H1 (cell line): ENCODE data around the gene TSGA10. TPM values are rescaled to one million over a fixed set of nuclear protein-coding genes. Genes with fewer than 3 reads are reported as not detected.

Experiments
- CHD7 ChIP-seq: fragments of 300-600 bp; sonication (generic); IDR thresholded peaks from 2 replicates; pipeline ENCODE4 v1.7.1; 2012; ENCODE audit warnings: low read length, moderate library complexity, mild to moderate bottlenecking, inconsistent platforms; ENCODE audit not compliant: insufficient replicate concordance
- GABPA ChIP-seq: IDR thresholded peaks from 2 replicates; pipeline ENCODE4 v1.6.1; 2011; ENCODE audit warnings: mild to moderate bottlenecking, low read length, moderate library complexity, borderline replicate concordance; ENCODE audit not compliant: insufficient read depth
- KDM4A ChIP-seq: IDR thresholded peaks from one replicate; pipeline ENCODE4 v1.7.1; 2012; ENCODE audit warnings: low read depth, mild to moderate bottlenecking, moderate library complexity, low read length, inconsistent platforms; ENCODE audit not compliant: severe bottlenecking
- NRF1 ChIP-seq: IDR thresholded peaks from 2 replicates; pipeline ENCODE4 v1.6.1; 2011; ENCODE audit warnings: mild to moderate bottlenecking, low read depth, low read length, improper control_type of control experiment
- POLR2A ChIP-seq, 2 experiments: IDR thresholded peaks; 1 replicate in 1 of 2; 2 replicates in 1 of 2; pipeline ENCODE4 v1.6.1; 2011; ENCODE audit warnings: low read depth in 2 of 2, low read length in 2 of 2, mild to moderate bottlenecking in 2 of 2; ENCODE audit errors: control extremely low read depth in 1 of 2
- RFX5 ChIP-seq: IDR thresholded peaks from 2 replicates; pipeline ENCODE4 v1.6.1; 2011; ENCODE audit warnings: low read depth, low read length, improper control_type of control experiment, borderline replicate concordance
- SAP30 ChIP-seq: fragments of 300-600 bp; sonication (generic); IDR thresholded peaks from 2 replicates; pipeline ENCODE4 v1.7.1; 2012; ENCODE audit warnings: low read length, moderate library complexity, mild to moderate bottlenecking, inconsistent platforms; ENCODE audit not compliant: insufficient read depth, insufficient replicate concordance
- ZNF274 ChIP-seq: IDR thresholded peaks from 2 replicates; pipeline ENCODE4 v1.7.0; 2012; ENCODE audit warnings: low read length, borderline replicate concordance; ENCODE audit errors: extremely low read depth
- polyA plus RNA-seq, 7 experiments: library from polyadenylated mRNA; depleted of rRNA in 3 of 7; stranded (reverse) in 5 of 7; unstranded in 2 of 7; fragments of >200 nt in 5 of 7; fragments of 200-250 nt in 2 of 7; gene quantifications; 1 replicate in 5 of 7; 2 replicates in 1 of 7; 4 replicates in 1 of 7; pipeline versions ENCODE4 v1.2.1 to v1.2.3, GENCODE V29; 2011 to 2013; ENCODE audit warnings: missing spikeins in 2 of 7, mixed read lengths in 2 of 7
- total RNA-seq: library from RNA; stranded (reverse); fragmentation: NEBNext Ultra II Directional; extraction: Animal tissue kit (Norgen Biotek cat#: 25700); gene quantifications from 2 replicates; pipeline ENCODE4 v1.2.1, GENCODE V29; 2021

TSGA10 gene
- total and polyA plus RNA-seq, 2 of the 8 experiments (the other 6 are each of a cell fraction or from before 2014, with no cell fraction given) = 2.2 to 7.4 TPM

DNA sequence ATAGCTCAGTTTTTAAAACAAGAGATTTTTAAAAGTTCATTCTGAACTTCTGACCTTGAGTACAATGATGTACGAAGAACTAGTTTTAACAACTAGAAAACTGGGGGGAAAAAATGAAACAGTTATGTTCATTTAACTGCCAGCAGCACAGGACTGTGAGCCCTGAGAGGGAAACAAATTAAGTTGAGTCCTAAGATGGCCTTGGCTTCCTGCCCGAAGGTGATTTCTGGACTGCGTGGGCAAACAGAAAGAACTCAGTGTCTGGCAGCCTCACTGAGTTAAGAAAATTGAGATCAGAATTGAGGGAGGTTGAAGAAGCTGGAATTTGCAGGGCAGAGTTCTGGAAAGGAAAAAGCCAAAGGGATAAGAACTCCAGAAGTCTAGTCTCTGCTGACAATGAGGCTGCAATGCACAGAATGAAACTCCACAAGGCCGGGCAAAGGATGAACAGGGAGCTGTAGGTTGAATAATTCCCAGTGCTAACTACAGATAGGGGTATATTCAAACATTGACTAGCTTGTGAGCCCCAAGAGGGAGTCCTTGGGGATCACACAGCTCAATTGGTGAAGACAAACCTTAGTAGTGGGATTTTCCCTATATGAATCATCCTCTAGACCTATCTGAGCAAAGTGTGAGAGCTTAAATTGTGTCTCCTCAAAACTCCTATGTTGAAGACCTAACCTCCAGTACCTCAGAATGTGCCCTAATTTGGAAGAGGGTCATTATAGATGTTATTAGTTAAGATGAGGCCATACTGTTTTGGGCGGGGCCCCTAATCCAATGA lies 205.6 kb downstream of the TSGA10 start (continued):
- TF ChIP-seq CHD7 (no peak), GABPA (no peak), SAP30 (no peak), KDM4A (no peak), NRF1 (no peak), POLR2A (IDR thresholded peaks at IDR 0.05; ENCODE audit: control extremely low read depth in 1 of 2, low read depth in 2 of 2, low read length in 2 of 2) (no peak), ZNF274 (no peak), RFX5 (no peak)
- TF ChIP-seq, all 59 proteins: peak for 0
